GM19035 (cell line): ENCODE measurements around the gene MPND.

Experiments used
- ATAC-seq: cut with Tn5 transposase; IDR thresholded peaks from one replicate; pipeline ENCODE4 v1.9.1; 2021; ENCODE audit not compliant: unreplicated experiment

MPND gene

GRCh38 chr19:4343370-4344307 is at the start of gene MPND:
Gene MPND, plus strand, starts transcription at chr19:4343562. Its CDS starts 32 bp downstream, at chr19:4343594.
- peak; percentile 53 for ATAC-seq

- ATAC-seq = no peak
These were observed 49.0 kb upstream of the MPND start for GRCh38 chr19:4294389-4294788.

GRCh38 chr19:4295972-4296771 is 47.2 kb upstream of the MPND start:
- no peak for ATAC-seq

GRCh38 chr19:4297901-4298809 is 45.2 kb upstream of the MPND start:
- ATAC-seq = no peak

GRCh38 chr19:4298810-4299550 is 44.4 kb upstream of the MPND start:
- no peak for ATAC-seq

- no peak for ATAC-seq
These were observed 42.8 kb upstream of the MPND start for GRCh38 chr19:4300589-4300988.

GRCh38 chr19:4301590-4302242 is 41.6 kb upstream of the MPND start:
- no peak for ATAC-seq

- ATAC-seq = no peak
These were observed 41.1 kb upstream of the MPND start, which contains the start of gene TMIGD2 for GRCh38 chr19:4302243-4302640. Gene TMIGD2, minus strand, starts transcription at chr19:4302389. Its CDS starts 4 bp downstream, at chr19:4302385.

GRCh38 chr19:4303819-4304537 is 39.4 kb upstream of the MPND start:
- no peak for ATAC-seq

- no peak for ATAC-seq
These were observed 38.7 kb upstream of the MPND start, which contains the start of gene FSD1 for GRCh38 chr19:4304538-4305256. Gene FSD1, plus strand, starts transcription at chr19:4304598. Its CDS starts 149 bp downstream, at chr19:4304747.

- ATAC-seq = no peak
These were observed 38.1 kb upstream of the MPND start for GRCh38 chr19:4305257-4305612.

GRCh38 chr19:4305659-4306058 is 37.7 kb upstream of the MPND start:
- ATAC-seq = no peak

GRCh38 chr19:4310247-4311121 is 32.9 kb upstream of the MPND start:
- ATAC-seq = no peak

- ATAC-seq = no peak
These were observed 29.4 kb upstream of the MPND start for GRCh38 chr19:4313847-4314490.

GRCh38 chr19:4316956-4317355 is 26.4 kb upstream of the MPND start:
- no peak for ATAC-seq

GRCh38 chr19:4318460-4318859 is 24.9 kb upstream of the MPND start:
- no peak for ATAC-seq
